GM19463 (cell line): Measurements from ENCODE around the gene BCAP31.

Experiments
- ATAC-seq: cut with Tn5 transposase; IDR thresholded peaks from one replicate; pipeline ENCODE4 v1.9.1; 2021; ENCODE audit warnings: mild to moderate bottlenecking, moderate library complexity; ENCODE audit not compliant: unreplicated experiment

The BCAP31 gene

DNA sequence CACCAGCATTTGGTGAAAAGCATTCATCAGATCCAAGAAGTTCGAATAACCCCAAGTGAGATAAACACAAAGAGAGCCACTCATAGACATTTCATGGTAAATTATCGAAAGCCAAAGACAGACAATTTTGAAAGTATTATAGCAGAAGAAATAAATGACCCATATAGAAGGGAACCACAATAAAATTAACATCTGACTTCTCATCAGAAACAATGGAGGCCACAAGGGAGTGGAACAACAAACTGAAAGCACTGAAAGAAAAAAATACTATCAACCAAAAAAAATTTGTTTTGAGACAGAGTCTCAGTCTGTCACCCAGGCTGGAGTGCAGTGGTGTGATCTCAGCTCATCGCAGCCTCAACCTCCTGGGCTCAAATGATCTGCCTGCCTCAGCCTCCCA, 64.9 kb downstream of the BCAP31 start:
- ATAC-seq, result no peak

DNA sequence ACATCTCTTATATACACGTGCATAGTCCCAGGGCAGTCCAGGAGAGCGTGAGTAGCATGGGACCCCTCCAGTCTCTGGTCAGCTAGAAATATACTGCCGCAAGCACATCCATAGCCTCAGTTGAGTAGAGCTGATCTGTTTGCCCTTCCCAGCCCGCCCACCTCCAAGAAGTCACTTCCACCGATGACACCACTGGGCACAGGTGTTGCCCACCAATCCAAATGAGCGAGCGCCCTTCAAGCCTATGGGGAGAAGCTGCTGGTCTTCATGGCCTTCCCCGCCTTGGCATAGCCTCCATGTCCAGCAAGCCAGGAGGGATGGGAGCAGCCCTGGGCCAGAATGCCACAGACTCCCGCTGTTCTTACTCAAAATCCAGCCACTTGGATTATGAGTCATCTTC, 67.0 kb downstream of the BCAP31 start:
- no peak for ATAC-seq

DNA sequence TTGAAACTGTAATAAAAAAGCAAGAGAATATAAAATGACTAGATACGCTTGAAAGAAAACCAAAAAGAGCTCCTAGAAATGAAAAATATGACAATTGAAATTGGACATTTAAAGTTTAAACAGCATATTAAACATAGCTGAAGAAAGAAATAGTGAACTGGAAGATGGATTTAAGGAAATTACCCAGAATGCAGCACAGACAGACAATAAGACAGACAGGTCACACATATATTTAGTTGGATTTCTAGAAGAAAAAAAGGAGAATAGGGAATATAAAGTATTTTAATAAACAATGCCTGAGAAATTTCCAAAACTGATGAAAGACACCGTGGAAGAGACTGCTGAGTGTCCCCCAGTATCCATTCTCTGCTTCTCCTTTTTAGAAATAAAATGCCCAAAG, 70.6 kb downstream of the BCAP31 start:
- no peak for ATAC-seq

DNA sequence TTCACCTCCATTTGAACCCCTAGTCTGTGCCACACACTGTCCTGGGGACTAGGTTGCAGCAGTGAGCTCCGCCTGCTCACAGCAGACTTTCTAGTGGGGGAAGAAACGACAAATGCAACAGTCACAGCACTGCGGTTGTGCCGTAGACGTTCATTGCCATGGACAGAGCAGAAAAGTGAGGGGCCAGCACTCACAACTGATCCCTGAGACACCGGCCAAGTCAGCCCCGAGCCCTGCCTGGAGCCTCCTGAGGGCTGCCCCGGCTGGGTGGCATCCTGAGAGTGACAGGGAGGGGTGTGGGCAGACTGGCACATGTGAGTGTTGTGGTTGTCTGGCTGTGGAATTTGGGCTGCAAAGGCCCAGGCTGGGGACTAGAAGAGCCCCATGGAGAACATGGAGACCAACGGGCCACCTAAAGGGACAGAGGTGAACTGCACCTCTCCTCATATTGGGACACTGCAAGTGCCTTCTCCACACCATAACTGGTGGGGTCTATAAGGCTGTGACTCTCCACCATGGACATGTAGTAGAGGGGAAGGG, 72.6 kb downstream of the BCAP31 start:
- no peak for ATAC-seq

DNA sequence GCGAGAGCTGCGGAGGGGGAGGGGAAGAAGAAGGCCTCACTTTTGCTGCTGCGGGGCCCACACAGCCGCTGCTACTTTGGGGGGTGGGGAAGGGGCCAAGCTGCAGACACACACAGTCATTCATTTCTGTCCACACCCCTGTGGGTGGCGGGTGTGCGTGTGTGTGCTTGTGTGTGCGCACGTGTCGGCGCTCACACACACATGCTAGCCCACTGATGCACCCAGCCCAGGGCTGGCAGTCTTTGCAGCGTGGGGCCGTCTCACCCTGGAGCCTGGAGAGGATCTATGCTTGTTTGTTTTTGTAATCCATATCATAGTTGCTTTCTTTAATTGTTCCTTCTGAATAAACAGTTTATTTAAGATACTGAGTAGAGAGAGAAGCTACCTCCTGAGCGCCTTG, 73.2 kb downstream of the BCAP31 start:
- no peak for ATAC-seq
